Left lung (tissue), 10 donors: Measurements from ENCODE around the gene DNM3. TPM values are rescaled to one million over a fixed set of nuclear protein-coding genes. Genes with fewer than 3 reads are reported as not detected.

ENCODE experiments used
- ATAC-seq: fragments of 200-7000 bp; cut with Tn5 transposase; one replicate; pipeline ENCODE4 v1.9.1; 2020; ENCODE audit warnings: moderate library complexity
- DNase-seq, 4 donors: peaks; one replicate each; pipeline ENCODE4 v3.0.0-alpha.2; 2013 to 2020
- H3K27ac ChIP-seq, 2 donors: fragments of 200-600 bp; sonication (generic) in 1 of 2; one replicate each; pipeline versions ENCODE4 v1.5.0 to v1.8.0; 2020 to 2021
- H3K27me3 ChIP-seq, 2 donors: fragments of 200-600 bp; sonication (generic) in 1 of 2; one replicate each; pipeline versions ENCODE4 v1.5.0 to v1.8.0; 2020 to 2021
- H3K36me3 ChIP-seq, 2 donors: fragments of 200-600 bp; sonication (generic) in 1 of 2; one replicate each; pipeline versions ENCODE4 v1.5.0 to v1.8.0; 2020 to 2021
- H3K4me1 ChIP-seq, 2 donors: fragments of 200-600 bp; one replicate each; pipeline ENCODE4 v1.8.0; 2021
- H3K4me3 ChIP-seq, 2 donors: fragments of 200-600 bp; sonication (generic) in 1 of 2; one replicate each; pipeline versions ENCODE4 v1.5.0 to v1.8.0; 2020 to 2021; ENCODE audit warnings: mild to moderate bottlenecking in 1 of 2
- H3K9me3 ChIP-seq, 2 donors: fragments of 200-600 bp; sonication (generic) in 1 of 2; one replicate each; pipeline versions ENCODE4 v1.5.0 to v1.8.0; 2020 to 2021
- CTCF ChIP-seq, 2 donors: fragments of 200-600 bp; sonication (generic) in 1 of 2; IDR thresholded peaks; one replicate each; pipeline versions ENCODE4 v1.5.0 to v1.8.0; 2021; ENCODE audit warnings: antibody characterized with exemption in 2 of 2
- intact Hi-C, 2 donors: fragments of 100-400 bp; cut with DNase I; formaldehyde crosslinking; loops; one replicate each; pipeline versions ENCODE4 v1.11.2 to v1.14.2; 2022
- polyA plus RNA-seq, 6 donors: library from polyadenylated mRNA; unstranded; fragments of 120-200 nt; gene quantifications; one replicate each; pipeline ENCODE4 v1.2.1, GENCODE V29; 2013; ENCODE audit not compliant: insufficient read length in 6 of 6
- total RNA-seq, 2 donors: library from RNA; stranded (reverse); fragmentation: NEBNext Ultra II Directional; extraction: Animal tissue kit (Norgen Biotek cat#: 25700); gene quantifications; one replicate each; pipeline ENCODE4 v1.2.1, GENCODE V29; 2021
- donor health status: DM: no; HTN: yes; CAD: no.
- donor health status: DM: no; HTN: no; CAD: no.

DNM3 gene
- total and polyA plus RNA-seq, 8 donors: 5.2 to 7.7 (median 6.3) TPM

DNA sequence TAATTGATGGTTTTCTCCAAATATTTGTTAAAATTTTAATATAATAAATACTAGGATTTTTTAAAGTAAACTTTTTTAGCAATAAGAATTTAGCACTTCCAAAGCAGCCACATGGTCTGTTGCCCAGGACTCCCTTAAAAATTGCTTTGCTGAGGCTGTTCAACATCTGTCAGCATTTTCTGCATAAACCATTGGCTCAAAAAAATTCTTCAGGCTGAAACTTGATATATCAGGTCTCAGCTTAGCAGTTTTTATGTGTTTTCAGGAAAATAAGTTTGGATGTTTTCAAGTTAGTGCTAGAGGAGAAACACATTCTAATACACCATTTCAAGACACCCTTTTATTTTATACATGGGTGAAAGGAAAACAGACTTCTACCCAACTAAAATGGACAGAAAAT, 510.0 kb downstream of the DNM3 start:
- Histone ChIP-seq H3K36me3 (no peaks in the 10 kb centered on the region), H3K4me3 (no peak overlapping the region), H3K27ac (peak overlapping the region in 1 of 2 donors; percentile 45), H3K9me3 (peaks cover 0 to 14% of the 10 kb centered on the region in 2 donors), H3K27me3 (no peaks in the 10 kb centered on the region), H3K4me1 (peaks cover 0 to 12% of the 10 kb centered on the region in 2 donors)
- TF ChIP-seq CTCF (IDR thresholded peaks at IDR 0.05): no peak
- DNase-seq (peak in 1 of 4 donors; percentile 52), ATAC-seq (peak; percentile 22)
- intact Hi-C loops: no loop called here

- peaks cover 0 to 9% of the 10 kb centered on the region in 2 donors for H3K9me3 ChIP-seq
- no peaks in the 10 kb centered on the region for H3K27me3 ChIP-seq
- intact Hi-C loops: no loop called here
- ATAC-seq: no peak
- H3K36me3 ChIP-seq: no peaks in the 10 kb centered on the region
- H3K4me3 ChIP-seq: no peak overlapping the region
- H3K27ac ChIP-seq: peak overlapping the region in 1 of 2 donors; percentile 45
- no peak for TF ChIP-seq CTCF (IDR thresholded peaks at IDR 0.05)
- peak in 2 of 4 donors; percentile 16 to 20 for DNase-seq
- H3K4me1 ChIP-seq: peaks cover 0 to 17% of the 10 kb centered on the region in 2 donors
Observed at GRCh38 chr1:172351754-172352161, 510.5 kb downstream of the DNM3 start.

DNA sequence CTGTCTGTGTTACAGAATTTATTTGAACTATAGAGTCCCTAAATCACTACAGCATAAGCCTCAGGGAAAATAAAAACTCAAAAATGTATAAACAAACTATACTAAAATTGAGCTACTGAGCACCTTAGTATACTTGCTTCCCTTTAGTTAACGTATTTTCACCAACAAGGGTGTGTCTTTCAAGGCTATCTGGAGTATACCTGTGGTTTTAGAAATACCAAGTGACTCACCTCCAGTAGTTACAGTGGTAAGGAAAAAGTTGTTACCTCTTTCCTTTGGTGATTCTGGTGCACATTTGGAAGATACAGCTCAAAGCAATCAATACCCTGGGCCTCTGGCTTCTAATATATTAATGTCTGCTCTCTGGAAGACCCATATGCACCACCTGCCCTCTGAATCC, 511.1 kb downstream of the DNM3 start:
- no peaks in the 10 kb centered on the region for H3K36me3 ChIP-seq
- no peak for TF ChIP-seq CTCF (IDR thresholded peaks at IDR 0.05)
- no peak for DNase-seq
- H3K4me3 ChIP-seq: no peak overlapping the region
- ATAC-seq: peak; percentile 88
- peaks cover 0 to 3% of the 10 kb centered on the region in 2 donors for H3K9me3 ChIP-seq
- H3K4me1 ChIP-seq: peaks cover 5 to 17% of the 10 kb centered on the region in 2 donors
- intact Hi-C loops: no loop called here
- no peak overlapping the region for H3K27ac ChIP-seq
- no peaks in the 10 kb centered on the region for H3K27me3 ChIP-seq

DNA sequence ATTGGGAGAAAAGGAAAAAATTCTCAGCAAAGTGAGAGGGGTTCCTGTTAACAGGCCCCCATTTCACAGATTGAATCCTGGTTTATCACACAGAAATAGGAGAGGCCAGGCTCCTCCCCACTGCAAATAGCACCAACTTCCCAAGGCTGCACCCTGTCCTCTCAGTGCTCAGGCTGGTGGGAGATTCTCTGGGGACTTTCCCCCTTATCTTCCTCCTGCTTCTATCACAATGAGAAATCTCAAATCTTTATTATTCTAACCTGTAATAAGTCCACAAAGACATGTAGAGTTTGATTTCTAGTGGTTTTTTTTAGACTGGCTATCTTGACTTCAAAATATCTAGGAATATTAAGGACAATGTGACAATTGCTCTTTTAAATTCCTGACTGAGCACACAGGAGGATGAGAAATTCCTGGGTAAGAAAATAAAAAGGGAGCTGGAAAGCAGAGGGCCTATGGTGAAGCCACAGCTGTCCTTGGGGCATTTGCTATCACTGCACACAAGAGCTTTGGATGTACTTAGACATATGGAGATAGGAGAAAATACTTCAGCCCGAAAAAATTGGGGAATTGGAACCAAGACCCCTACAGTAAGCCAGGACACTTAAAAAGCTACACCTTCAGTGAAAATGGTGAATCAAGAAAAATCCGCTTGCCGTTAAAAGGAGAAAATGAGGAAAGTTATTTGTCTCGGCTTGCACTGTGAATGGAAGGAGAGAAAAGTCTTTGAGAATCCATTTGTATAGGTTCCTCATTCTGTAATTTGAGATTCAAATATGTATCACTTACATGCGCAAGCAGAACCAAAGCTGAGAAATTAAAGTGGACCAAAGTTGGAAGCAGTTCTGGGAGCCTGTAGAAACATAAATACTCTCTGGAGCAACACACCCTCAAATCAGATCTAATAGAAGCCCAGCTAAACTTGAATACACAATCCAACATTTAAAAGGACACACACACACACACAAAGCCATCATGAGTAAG, 513.3 kb downstream of the DNM3 start:
- ATAC-seq (no peak), DNase-seq (no peak)
- H3K4me3 ChIP-seq: no peak overlapping the region
- H3K27me3 ChIP-seq: no peaks in the 10 kb centered on the region
- TF ChIP-seq CTCF (IDR thresholded peaks at IDR 0.05): no peak
- no peak overlapping the region for H3K27ac ChIP-seq
- no peaks in the 10 kb centered on the region for H3K36me3 ChIP-seq
- H3K9me3 ChIP-seq: no peaks in the 10 kb centered on the region
- intact Hi-C loops: no loop called here
- H3K4me1 ChIP-seq: peaks cover 17 to 26% of the 10 kb centered on the region in 2 donors

DNA sequence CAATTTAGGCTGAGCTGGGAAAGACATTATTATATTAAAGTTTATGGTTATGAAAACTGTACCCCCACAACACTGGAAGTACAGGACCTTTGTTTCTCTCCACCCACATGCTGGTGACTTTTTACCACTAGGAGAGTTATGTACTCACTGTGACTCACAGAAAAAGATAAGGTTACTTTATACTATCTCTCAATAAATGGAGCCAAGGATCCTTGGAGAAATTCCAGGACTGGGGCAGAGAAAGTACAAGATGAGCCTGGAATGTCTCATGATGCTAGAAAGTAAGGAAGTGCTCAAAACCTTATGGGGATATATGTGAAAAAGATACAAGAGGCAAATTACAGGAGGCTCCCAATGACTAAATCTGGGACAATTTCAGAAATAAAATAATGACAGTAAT, 515.3 kb downstream of the DNM3 start:
- ATAC-seq (no peak), DNase-seq (no peak)
- no peak for TF ChIP-seq CTCF (IDR thresholded peaks at IDR 0.05)
- no peaks in the 10 kb centered on the region for H3K9me3 ChIP-seq
- no peak overlapping the region for H3K27ac ChIP-seq
- H3K27me3 ChIP-seq: no peaks in the 10 kb centered on the region
- peaks cover 29% of the 10 kb centered on the region in 2 donors for H3K4me1 ChIP-seq
- H3K36me3 ChIP-seq: no peaks in the 10 kb centered on the region
- H3K4me3 ChIP-seq: no peak overlapping the region
- intact Hi-C loops: no loop called here
